GM23248 (cell line): Measurements from ENCODE around the gene SLC2A10. TPM values are rescaled to one million over a fixed set of nuclear protein-coding genes. Genes with fewer than 3 reads are reported as not detected.

Experiments used
- DNase-seq: peaks from one replicate; pipeline ENCODE4 v3.0.0-alpha.2; 2015
- H2AFZ ChIP-seq: fragments of 200-600 bp; sonication (generic); 2 replicates; pipeline ENCODE4 v1.6.1; 2016; ENCODE audit warnings: antibody characterized with exemption
- H3F3A ChIP-seq: fragments of 200-600 bp; sonication (generic); 2 replicates; pipeline ENCODE4 v1.6.1; 2016; ENCODE audit warnings: mild to moderate bottlenecking, antibody characterized with exemption, mixed run types; ENCODE audit not compliant: insufficient read depth
- H3K27ac ChIP-seq: fragments of 200-600 bp; sonication (generic); 2 replicates; pipeline ENCODE4 v1.5.1; 2016; ENCODE audit warnings: mild to moderate bottlenecking
- H3K27me3 ChIP-seq: fragments of 200-600 bp; sonication (generic); replicated peaks from 2 replicates; pipeline ENCODE4 v1.6.1; 2016; ENCODE audit warnings: mild to moderate bottlenecking; ENCODE audit not compliant: insufficient read depth
- H3K36me3 ChIP-seq: fragments of 200-600 bp; sonication (generic); 2 replicates; pipeline ENCODE4 v1.6.1; 2016; ENCODE audit warnings: low read depth, mild to moderate bottlenecking
- H3K4me1 ChIP-seq: fragments of 200-600 bp; sonication (generic); 2 replicates; pipeline ENCODE4 v1.6.1; 2016; ENCODE audit warnings: mild to moderate bottlenecking; ENCODE audit not compliant: insufficient read depth
- H3K4me2 ChIP-seq: fragments of 200-600 bp; sonication (generic); one replicate; pipeline ENCODE4 v1.6.1; 2016; ENCODE audit warnings: mild to moderate bottlenecking; ENCODE audit not compliant: unreplicated experiment
- H3K4me3 ChIP-seq: fragments of 200-600 bp; sonication (generic); 2 replicates; pipeline ENCODE4 v1.5.1; 2016; ENCODE audit warnings: mild to moderate bottlenecking
- H3K79me2 ChIP-seq: fragments of 200-600 bp; sonication (generic); 2 replicates; pipeline ENCODE4 v1.6.1; 2016; ENCODE audit warnings: mild to moderate bottlenecking; ENCODE audit not compliant: insufficient read depth
- H3K9ac ChIP-seq: fragments of 200-600 bp; sonication (generic); 2 replicates; pipeline ENCODE4 v1.6.1; 2016; ENCODE audit warnings: mild to moderate bottlenecking
- H3K9me2 ChIP-seq: fragments of 200-600 bp; sonication (generic); 2 replicates; pipeline ENCODE4 v1.6.1; 2016; ENCODE audit warnings: mixed run types, mild to moderate bottlenecking, moderate library complexity; ENCODE audit not compliant: insufficient read depth
- H3K9me3 ChIP-seq: fragments of 200-600 bp; sonication (generic); one replicate; pipeline ENCODE4 v1.6.1; 2017; ENCODE audit warnings: low read depth
- H4K20me1 ChIP-seq: fragments of 200-600 bp; sonication (generic); 2 replicates; pipeline ENCODE4 v1.6.0; 2016; ENCODE audit not compliant: insufficient read depth
- EZH2 ChIP-seq: fragments of 200-600 bp; sonication (generic); IDR thresholded peaks from 2 replicates; pipeline ENCODE4 v1.6.1; 2018; ENCODE audit warnings: antibody characterized with exemption, mild to moderate bottlenecking; ENCODE audit not compliant: insufficient read depth, poor library complexity, severe bottlenecking
- EZH2phosphoT487 ChIP-seq: fragments of 200-600 bp; sonication (generic); IDR thresholded peaks from 2 replicates; pipeline ENCODE4 v1.6.1; 2018; ENCODE audit warnings: antibody characterized with exemption, moderate library complexity, mild to moderate bottlenecking, low read depth; ENCODE audit not compliant: insufficient read depth
- WGBS, 2 experiments: methylation state at CpG; one replicate each; pipeline ENCODE4 v1.1.6; 2015 to 2017; ENCODE audit warnings: low lambda C conversion rate in 2 of 2, low coverage in 1 of 2; ENCODE audit errors: missing lambda C conversion rate in 2 of 2; 5-methylcytosine and 5-hydroxymethylcytosine counted together
- in situ Hi-C: fragments of 300-500 bp; cut with MboI; formaldehyde crosslinking; loops from 2 replicates; pipeline ENCODE4 v1.15.0; 2020
- polyA plus RNA-seq: library from polyadenylated mRNA; unstranded; fragments of >200 nt; fragmentation: Nextera tagmentation; extraction: Ambion mirVana; gene quantifications from 2 replicates; pipeline ENCODE4 v1.2.1, GENCODE V29; 2016
- total RNA-seq: library from RNA; depleted of rRNA; stranded (reverse); fragments of >200 nt; shearing (Covaris generic); gene quantifications from 2 replicates; pipeline ENCODE4 v1.2.3, GENCODE V29; 2014

SLC2A10 gene
- total and polyA plus RNA-seq, 2 experiments from 2014 or later: 26.2 to 48.0 TPM

- Histone ChIP-seq H4K20me1 (no peaks in the 10 kb centered on the region), H3K4me3 (no peak overlapping the region), H3K79me2 (no peaks in the 10 kb centered on the region), H3K36me3 (0 out of 2 replicates have a peak, but pooled peaks cover 5% of the 10 kb centered on the region), H2AFZ (no peak overlapping the region), H3F3A (no peaks in the 10 kb centered on the region), H3K9ac (no peak overlapping the region), H3K9me3 (no peaks in the 10 kb centered on the region), H3K4me2 (no peak overlapping the region), H3K4me1 (no peaks in the 10 kb centered on the region), H3K9me2 (no peaks in the 10 kb centered on the region), H3K27me3 (no peaks in the 10 kb centered on the region), H3K27ac (no peak overlapping the region)
- TF ChIP-seq EZH2phosphoT487 (no peak), EZH2 (no peak)
- 88 to 91% methylated on average over 3 of the region's 3 CpGs for WGBS, 2 experiments
- in situ Hi-C loops: no loop called here
- DNase-seq: no peak
These were observed 38.6 kb upstream of the SLC2A10 start for GRCh38 chr20:46670585-46671584.

DNA sequence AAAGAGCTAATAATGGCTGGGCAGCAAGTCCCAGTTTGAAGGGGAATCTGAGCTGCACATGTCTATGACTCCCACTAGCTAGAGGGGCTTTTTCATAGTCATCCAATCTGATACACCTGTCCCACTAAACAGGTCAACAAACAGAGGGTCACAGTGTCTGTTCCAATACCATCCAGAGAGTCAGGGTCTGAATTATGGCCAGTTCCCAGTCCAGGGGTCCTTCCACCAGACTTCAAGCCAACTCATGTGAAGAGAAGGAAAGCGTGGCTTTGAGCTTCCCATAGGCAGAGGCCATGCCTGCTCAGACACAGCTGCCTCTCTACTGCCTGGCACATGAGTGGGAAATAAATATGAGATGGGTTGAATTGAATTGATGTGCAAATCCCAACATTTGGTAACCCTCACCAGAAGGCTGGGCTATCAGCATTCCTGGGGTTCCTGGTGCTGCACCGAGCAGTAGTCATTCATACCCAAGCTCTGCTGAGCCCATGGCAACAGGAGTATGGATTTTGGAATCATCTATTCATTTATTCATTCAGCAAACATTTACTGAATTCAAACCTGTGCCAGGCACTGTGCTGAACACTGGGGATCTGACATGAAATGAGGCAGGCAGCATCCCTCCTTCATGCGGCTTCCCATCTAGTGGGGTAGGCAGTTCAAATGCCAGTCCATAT, 37.4 kb upstream of the SLC2A10 start:
- no peak overlapping the region for H3K4me3 ChIP-seq
- no peaks in the 10 kb centered on the region for H3K9me3 ChIP-seq
- H3F3A ChIP-seq: no peaks in the 10 kb centered on the region
- no peaks in the 10 kb centered on the region for H3K4me1 ChIP-seq
- TF ChIP-seq EZH2 (no peak), EZH2phosphoT487 (no peak)
- DNase-seq: no peak
- H3K9me2 ChIP-seq: no peaks in the 10 kb centered on the region
- no peaks in the 10 kb centered on the region for H3K27me3 ChIP-seq
- no peaks in the 10 kb centered on the region for H4K20me1 ChIP-seq
- 0 out of 2 replicates have a peak, but pooled peaks cover 5% of the 10 kb centered on the region for H3K36me3 ChIP-seq
- 77 to 78% methylated on average over 3 of the region's 3 CpGs for WGBS, 2 experiments
- H3K4me2 ChIP-seq: no peak overlapping the region
- H3K9ac ChIP-seq: no peak overlapping the region
- no peak overlapping the region for H2AFZ ChIP-seq
- no peak overlapping the region for H3K27ac ChIP-seq
- in situ Hi-C loops: no loop called here
- no peaks in the 10 kb centered on the region for H3K79me2 ChIP-seq

GRCh38 chr20:46672543-46673148, 36.8 kb upstream of the SLC2A10 start:
- Histone ChIP-seq H4K20me1 (no peaks in the 10 kb centered on the region), H3K9ac (no peak overlapping the region), H2AFZ (no peak overlapping the region), H3K4me3 (no peak overlapping the region), H3K27ac (no peak overlapping the region), H3K79me2 (no peaks in the 10 kb centered on the region), H3K9me3 (no peaks in the 10 kb centered on the region), H3F3A (no peaks in the 10 kb centered on the region), H3K4me1 (no peaks in the 10 kb centered on the region), H3K4me2 (no peak overlapping the region), H3K9me2 (no peaks in the 10 kb centered on the region), H3K27me3 (no peaks in the 10 kb centered on the region), H3K36me3 (0 out of 2 replicates have a peak, but pooled peaks cover 5% of the 10 kb centered on the region)
- TF ChIP-seq EZH2phosphoT487 (no peak), EZH2 (no peak)
- in situ Hi-C loops: no loop called here
- 97 to 99% methylated on average over 5 of the region's 5 CpGs for WGBS, 2 experiments
- DNase-seq: no peak
